SKM-1 treated with dmso at 0.1 percent for 144 hours (cell line): Measurements from ENCODE around the gene NQO2.
"Not testable (repeated sequence)": the region's sequence is repeated elsewhere in the genome, so short reads cannot be mapped to it uniquely, and the experiment has no call there.

Experiments
- DNase-seq: peaks from one replicate; lab custom pipeline; 2025; ENCODE audit not compliant: unreplicated experiment; lab: John Stamatoyannopoulos, UW

The NQO2 gene

GRCh38 chr6:3011592-3011991 is 11.9 kb downstream of the NQO2 start:
- no peak for DNase-seq

- DNase-seq, result peak; percentile 71
Measured at GRCh38 chr6:3013486-3013885, 13.8 kb downstream of the NQO2 start.

- DNase-seq, result no peak
Measured at GRCh38 chr6:3013901-3014674, 14.4 kb downstream of the NQO2 start.

GRCh38 chr6:3014675-3015066 is 15.0 kb downstream of the NQO2 start:
- no peak for DNase-seq

- no peak for DNase-seq
Measured at GRCh38 chr6:3015144-3015543, 15.4 kb downstream of the NQO2 start.

GRCh38 chr6:3016473-3017280 is 17.0 kb downstream of the NQO2 start:
- DNase-seq, result no peak

GRCh38 chr6:3017304-3017703 is 17.6 kb downstream of the NQO2 start:
- no peak for DNase-seq

GRCh38 chr6:3019065-3019464 is 19.4 kb downstream of the NQO2 start:
- DNase-seq, result no peak

- DNase-seq, result no peak
Measured at GRCh38 chr6:3019749-3020320, 20.1 kb downstream of the NQO2 start.

GRCh38 chr6:3020976-3021598 is 21.4 kb downstream of the NQO2 start:
- DNase-seq, result not testable (repeated sequence)

GRCh38 chr6:3022765-3023662 is 23.3 kb downstream of the NQO2 start:
- DNase-seq, result no peak

- peak; percentile 90 for DNase-seq
Measured at GRCh38 chr6:3023663-3024483, 24.2 kb downstream of the NQO2 start.

- peak; percentile 47 for DNase-seq
Measured at GRCh38 chr6:3026791-3027626, 27.3 kb downstream of the NQO2 start.

GRCh38 chr6:3028156-3028555 is 28.5 kb downstream of the NQO2 start:
- DNase-seq, result not testable (repeated sequence)

GRCh38 chr6:3031857-3032640 is 32.4 kb downstream of the NQO2 start:
- no peak for DNase-seq

GRCh38 chr6:3032986-3033385 is 33.3 kb downstream of the NQO2 start:
- no peak for DNase-seq

GRCh38 chr6:3033652-3034051 is 34.0 kb downstream of the NQO2 start:
- no peak for DNase-seq

GRCh38 chr6:3035397-3035796 is 35.7 kb downstream of the NQO2 start:
- DNase-seq, result no peak
